ENCODE measurements around the gene RMDN3.

Gene RMDN3, protein sequence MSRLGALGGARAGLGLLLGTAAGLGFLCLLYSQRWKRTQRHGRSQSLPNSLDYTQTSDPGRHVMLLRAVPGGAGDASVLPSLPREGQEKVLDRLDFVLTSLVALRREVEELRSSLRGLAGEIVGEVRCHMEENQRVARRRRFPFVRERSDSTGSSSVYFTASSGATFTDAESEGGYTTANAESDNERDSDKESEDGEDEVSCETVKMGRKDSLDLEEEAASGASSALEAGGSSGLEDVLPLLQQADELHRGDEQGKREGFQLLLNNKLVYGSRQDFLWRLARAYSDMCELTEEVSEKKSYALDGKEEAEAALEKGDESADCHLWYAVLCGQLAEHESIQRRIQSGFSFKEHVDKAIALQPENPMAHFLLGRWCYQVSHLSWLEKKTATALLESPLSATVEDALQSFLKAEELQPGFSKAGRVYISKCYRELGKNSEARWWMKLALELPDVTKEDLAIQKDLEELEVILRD

DNA sequence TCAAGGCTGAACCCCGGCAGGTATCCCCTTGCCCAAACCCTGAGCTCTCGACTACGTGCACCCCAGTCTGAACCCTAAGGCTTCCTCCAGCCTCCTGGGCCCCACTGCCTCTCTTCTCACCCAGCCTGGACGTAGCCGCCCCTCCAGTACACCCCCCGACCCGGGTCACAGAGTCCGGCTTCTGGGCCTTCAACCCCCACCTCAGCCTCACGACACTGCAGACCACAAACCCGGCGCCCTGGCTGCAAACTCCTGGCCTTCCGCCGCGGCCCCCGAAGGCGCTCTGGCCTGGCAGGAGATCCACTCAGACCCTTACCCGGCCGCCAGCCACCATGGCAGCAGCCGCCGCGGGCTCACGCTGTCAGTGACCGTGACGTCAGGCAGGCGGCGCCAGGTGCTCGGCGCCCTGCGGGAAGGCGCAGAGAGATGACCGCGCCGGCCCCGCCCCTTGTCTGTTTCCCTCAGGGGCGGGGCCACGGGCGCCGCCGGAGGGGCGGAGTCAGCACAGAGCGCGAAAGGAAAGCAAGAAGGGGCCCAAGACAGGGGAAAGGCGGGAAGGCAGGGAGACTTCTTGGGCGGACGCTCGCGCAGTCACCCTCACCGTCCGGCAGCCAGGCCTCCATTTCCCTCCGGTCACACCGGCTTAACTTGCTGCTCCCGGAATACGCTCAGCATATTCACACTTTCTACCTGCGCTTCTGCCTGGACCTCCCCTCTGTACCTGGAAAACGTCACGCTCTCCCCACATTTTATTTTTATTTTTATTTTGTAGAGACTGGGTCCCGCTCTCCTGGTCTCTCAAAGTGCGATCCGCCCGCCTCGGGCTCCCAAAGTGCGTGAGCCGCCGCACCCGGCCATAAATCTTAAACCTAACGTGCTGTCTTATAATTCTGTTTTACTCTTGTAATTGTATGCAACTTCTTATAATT lies at the start of gene RMDN3:
RMDN3 (minus strand) TSS at position 372 of the 929 bp plus-strand sequence. CDS start 471 bp downstream, outside the sequence.
- peak within 1 kb of the TSS; percentile 74 for H3K4me3 ChIP-seq (ENCODE audit: control insufficient read depth, low read depth, low read length)
- no peak for DNase-seq (ENCODE audit: low read depth)
- TF ChIP-seq, protein P1, sequence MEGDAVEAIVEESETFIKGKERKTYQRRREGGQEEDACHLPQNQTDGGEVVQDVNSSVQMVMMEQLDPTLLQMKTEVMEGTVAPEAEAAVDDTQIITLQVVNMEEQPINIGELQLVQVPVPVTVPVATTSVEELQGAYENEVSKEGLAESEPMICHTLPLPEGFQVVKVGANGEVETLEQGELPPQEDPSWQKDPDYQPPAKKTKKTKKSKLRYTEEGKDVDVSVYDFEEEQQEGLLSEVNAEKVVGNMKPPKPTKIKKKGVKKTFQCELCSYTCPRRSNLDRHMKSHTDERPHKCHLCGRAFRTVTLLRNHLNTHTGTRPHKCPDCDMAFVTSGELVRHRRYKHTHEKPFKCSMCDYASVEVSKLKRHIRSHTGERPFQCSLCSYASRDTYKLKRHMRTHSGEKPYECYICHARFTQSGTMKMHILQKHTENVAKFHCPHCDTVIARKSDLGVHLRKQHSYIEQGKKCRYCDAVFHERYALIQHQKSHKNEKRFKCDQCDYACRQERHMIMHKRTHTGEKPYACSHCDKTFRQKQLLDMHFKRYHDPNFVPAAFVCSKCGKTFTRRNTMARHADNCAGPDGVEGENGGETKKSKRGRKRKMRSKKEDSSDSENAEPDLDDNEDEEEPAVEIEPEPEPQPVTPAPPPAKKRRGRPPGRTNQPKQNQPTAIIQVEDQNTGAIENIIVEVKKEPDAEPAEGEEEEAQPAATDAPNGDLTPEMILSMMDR (IDR thresholded peaks at IDR 0.05; ENCODE audit: control insufficient read depth, insufficient read depth, low read depth, low read length, missing control alignments) = no peak

DNA sequence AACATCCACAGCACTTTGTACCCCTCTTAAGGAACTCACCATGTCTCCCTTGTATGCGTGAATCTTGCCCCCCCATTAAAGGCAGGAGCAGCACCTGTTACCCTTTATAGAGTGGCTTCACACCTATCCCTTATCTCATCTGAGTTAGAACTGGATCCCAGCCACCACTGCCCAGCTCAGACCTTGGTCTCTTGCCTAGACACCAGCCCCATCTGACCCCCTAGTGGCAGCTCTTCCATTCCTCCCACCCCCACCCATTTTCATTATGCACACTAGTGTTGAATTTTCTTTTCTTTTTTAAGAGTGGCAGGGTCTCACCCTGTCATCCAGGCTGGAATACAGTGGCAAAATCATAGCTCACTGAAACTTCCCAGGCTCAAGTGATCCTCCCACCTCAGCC lies 48.6 kb upstream of the RMDN3 start:
- TF ChIP-seq, protein P1 (IDR thresholded peaks at IDR 0.05; ENCODE audit: control insufficient read depth, insufficient read depth, low read depth, low read length, missing control alignments) = no peak
- no peak for DNase-seq (ENCODE audit: low read depth)
- H3K4me3 ChIP-seq (ENCODE audit: control insufficient read depth, low read depth, low read length) = no peak overlapping the region

DNA sequence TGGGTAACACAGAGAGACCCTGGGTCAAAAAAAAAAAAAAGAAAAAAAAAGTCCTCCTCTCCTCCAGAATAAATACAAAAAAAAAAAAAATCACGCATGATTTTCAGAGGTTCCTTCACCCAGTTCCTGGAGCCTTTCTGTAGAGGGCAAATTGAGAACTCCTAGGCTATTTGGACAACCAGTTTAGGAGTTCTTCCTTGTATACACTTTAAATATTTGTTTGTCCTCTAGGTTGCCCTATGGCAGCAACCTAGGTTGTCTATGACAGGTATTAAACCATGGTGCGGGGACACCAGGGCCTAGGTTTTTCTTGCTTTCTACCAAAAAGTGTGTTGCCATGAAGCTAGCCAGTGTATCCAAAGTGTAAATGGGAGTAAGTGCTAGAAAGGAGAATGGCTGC lies 48.0 kb upstream of the RMDN3 start:
- H3K4me3 ChIP-seq (ENCODE audit: control insufficient read depth, low read depth, low read length) = no peak overlapping the region
- no peak for DNase-seq (ENCODE audit: low read depth)
- TF ChIP-seq, protein P1 (IDR thresholded peaks at IDR 0.05; ENCODE audit: control insufficient read depth, insufficient read depth, low read depth, low read length, missing control alignments) = no peak

DNA sequence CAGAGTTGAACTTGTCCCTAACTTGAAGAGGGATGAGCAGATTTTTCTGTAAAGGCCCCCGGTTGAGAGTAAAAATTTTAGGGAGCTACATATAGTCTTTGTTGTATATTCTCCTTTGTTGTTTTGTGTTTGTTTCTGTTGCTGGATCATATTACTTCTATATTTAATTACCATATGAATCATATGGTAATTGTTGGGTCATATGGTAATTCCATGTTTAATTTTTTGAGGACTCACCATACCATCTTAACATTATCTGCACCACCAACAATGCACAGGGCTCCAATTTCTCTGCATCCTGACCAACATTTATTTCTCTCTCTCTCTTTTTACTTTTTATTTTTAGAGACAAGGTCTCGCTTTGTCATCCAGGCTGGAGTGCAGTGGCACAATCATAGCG lies 44.5 kb upstream of the RMDN3 start:
- no peak for DNase-seq (ENCODE audit: low read depth)
- no peak overlapping the region for H3K4me3 ChIP-seq (ENCODE audit: control insufficient read depth, low read depth, low read length)
- TF ChIP-seq, protein P1 (IDR thresholded peaks at IDR 0.05; ENCODE audit: control insufficient read depth, insufficient read depth, low read depth, low read length, missing control alignments) = no peak

DNA sequence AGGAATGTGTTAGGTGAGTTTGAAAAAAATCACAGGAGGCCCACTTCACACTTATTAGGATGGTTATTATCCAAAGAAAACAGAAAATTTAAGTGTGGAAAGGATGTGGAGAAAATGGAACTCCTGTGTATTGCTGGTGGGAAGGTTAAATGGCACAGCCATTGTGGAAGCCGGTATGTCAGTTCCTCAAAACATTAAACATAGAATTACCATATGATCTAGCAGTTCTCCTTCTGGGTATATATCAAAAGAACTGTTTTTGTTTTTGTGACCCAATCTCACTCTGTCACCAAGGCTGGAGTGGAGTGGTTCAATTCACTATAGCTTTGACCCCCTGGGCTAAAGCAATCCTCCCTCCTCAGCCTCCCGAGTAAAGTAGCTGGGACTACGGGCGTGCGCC lies 41.5 kb upstream of the RMDN3 start:
- no peak for DNase-seq (ENCODE audit: low read depth)
- H3K4me3 ChIP-seq (ENCODE audit: control insufficient read depth, low read depth, low read length) = no peak overlapping the region

DNA sequence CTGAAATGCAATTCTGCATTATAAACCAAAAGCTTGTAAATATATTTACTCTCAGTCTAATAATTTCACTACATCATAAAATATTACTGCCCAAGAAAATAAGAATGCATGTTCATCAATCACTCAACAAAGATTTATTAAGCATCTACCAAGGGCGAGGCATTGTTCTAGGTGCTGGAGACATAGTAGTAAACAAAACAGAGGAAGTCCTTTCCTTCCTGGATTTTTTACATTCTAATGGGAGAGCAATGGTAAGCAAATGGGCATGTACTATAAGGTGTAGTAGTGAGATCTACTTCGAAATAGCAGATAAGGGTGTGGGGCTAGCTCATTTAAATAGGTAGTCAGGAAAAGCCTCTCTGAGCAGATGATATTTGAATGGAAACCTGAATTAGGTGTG lies 41.0 kb upstream of the RMDN3 start:
- TF ChIP-seq, protein P1 (IDR thresholded peaks at IDR 0.05; ENCODE audit: control insufficient read depth, insufficient read depth, low read depth, low read length, missing control alignments) = no peak
- no peak overlapping the region for H3K4me3 ChIP-seq (ENCODE audit: control insufficient read depth, low read depth, low read length)
- DNase-seq (ENCODE audit: low read depth) = no peak

More for the DNA sequence above, 41.5 kb upstream of the RMDN3 start:
- TF ChIP-seq, protein P1 (IDR thresholded peaks at IDR 0.05; ENCODE audit: control insufficient read depth, insufficient read depth, low read depth, low read length, missing control alignments) = no peak
